GM15510 (cell line): ENCODE data around the gene EXTL1.
A peak's percentile ranks its signal among the peaks of the same experiment; 100 is the strongest.

Source experiments
- POLR2A ChIP-seq: IDR thresholded peaks from 3 replicates; pipeline ENCODE4 v1.6.1; 2011; ENCODE audit warnings: borderline replicate concordance; ENCODE audit not compliant: insufficient read length; ENCODE audit errors: extremely low read depth

The EXTL1 gene

GRCh38 chr1:26027716-26028489, 6.3 kb downstream of the EXTL1 start:
- TF ChIP-seq POLR2A, result no peak

GRCh38 chr1:26028490-26028980, 7.0 kb downstream of the EXTL1 start:
- TF ChIP-seq POLR2A, result no peak

GRCh38 chr1:26029054-26029863, 7.7 kb downstream of the EXTL1 start:
- no peak for TF ChIP-seq POLR2A

DNA sequence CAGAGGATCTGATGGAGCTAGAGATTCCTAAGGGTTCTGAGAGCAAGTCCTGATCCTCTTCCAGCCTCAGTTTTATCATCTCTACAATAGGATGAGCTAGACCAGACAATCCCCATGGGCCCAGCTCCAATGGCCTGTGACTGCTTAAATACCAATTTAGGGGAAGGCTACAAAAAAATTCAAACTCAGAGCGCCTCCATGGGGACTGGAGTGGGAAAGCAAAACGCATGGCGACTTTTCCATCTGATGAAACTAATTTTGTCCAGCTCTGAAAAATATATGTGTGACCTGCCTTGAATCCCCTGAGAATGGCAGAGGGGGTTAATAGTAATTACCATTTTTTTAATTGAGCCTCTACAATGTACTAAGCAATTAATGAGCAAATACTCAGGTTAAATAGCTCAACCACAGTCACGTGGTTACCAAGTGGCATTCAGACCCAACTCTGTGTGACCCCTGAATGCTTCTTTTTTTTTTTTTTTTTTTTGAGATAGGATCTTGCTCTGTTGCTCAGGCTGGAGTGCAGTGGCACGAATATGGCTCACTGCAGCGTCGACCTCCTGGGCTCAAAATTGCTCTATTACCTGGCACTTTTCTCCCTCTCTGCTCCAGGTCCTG, 8.4 kb downstream of the EXTL1 start:
- no peak for TF ChIP-seq POLR2A

GRCh38 chr1:26031196-26031595, 9.6 kb downstream of the EXTL1 start:
- TF ChIP-seq POLR2A, result no peak

GRCh38 chr1:26031611-26032220, 10.1 kb downstream of the EXTL1 start:
- no peak for TF ChIP-seq POLR2A

DNA sequence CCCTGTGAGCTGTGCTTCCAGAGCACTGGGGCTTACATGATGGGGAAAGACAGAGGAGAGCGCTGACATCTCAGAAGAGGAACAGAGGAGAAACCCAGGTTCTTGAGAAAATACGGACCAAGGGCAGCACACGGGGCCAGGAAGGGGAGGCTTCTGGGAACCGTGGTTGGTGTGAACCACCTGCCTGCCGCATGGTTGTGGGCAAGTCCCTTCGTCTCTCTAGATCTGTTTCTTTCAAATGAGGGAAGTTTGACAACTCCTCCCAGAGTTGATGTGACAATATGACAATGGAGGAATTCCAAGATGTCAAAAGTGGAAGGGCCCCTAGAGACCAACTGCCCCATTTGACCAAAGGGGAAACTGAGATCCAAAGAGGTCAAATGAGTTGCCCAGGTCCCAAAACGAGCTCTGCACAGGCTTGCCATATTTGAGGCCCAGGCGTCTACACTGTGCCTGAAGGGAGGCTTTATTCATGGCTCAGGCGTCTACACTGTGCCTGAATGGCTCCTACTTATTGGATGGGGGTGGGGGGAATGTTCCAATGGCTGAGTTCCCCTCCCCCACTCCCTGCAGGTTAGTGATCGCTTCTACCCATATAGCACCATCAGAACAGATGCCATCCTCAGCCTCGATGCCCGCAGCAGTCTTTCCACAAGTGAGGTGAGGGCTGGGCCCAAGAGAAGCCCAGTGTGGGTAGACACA, 11.2 kb downstream of the EXTL1 start:
- no peak for TF ChIP-seq POLR2A

DNA sequence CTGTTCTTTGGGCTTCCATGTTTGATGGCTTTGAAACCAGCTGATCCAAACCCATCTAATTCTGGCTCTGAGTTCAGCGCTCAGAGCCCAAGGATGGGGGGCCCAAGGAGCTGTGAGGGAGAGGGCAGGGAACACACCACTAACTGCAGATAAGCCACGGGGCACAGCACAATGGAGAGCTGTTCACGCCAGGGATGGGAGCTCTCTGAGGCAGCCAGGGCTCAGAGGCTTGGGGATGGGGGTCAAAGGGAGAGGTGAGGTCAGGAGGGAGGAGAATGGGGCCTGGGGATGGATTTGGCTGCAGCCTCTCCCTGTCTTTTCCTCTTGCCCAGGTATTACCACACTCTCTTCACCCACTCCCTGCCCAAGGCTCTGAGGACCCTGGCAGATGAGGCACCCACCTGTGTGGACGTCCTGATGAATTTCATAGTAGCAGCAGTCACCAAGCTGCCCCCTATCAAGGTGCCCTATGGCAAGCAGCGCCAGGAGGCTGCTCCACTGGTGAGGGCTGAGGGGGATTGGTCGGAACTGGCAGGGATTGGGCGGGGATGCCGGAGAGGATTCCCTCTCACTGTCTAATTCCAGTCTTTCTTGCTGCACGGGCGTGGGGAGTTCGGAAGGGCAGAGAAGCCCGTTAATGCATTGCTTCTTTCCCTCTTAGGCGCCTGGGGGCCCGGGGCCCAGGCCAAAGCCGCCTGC, 13.1 kb downstream of the EXTL1 start:
- no peak for TF ChIP-seq POLR2A

- peak; percentile 47 for TF ChIP-seq POLR2A
Measured at GRCh38 chr1:26035203-26035958, 13.8 kb downstream of the EXTL1 start.

GRCh38 chr1:26035959-26036755, 14.6 kb downstream of the EXTL1 start:
- no peak for TF ChIP-seq POLR2A

GRCh38 chr1:26036756-26037281, 15.2 kb downstream of the EXTL1 start:
- no peak for TF ChIP-seq POLR2A

DNA sequence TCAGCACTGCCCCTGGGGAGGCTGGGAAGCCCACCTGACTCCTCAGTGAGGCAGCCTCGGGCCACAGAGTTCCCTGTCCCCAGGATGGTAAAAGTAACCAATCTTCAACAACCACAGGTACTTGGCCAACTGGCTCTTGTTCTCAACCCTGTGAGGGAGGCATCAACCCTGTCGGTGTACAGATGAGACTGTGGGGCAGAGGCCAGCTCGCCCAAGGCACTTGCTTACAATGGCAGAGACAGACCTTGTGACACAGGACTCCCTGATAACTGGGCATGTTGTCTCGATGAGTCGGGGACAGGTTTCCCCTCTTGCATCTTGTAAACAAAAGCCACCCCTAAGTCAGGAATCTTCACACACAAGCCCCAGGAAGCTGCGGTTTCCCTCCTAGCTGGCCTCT, 16.3 kb downstream of the EXTL1 start:
- no peak for TF ChIP-seq POLR2A

DNA sequence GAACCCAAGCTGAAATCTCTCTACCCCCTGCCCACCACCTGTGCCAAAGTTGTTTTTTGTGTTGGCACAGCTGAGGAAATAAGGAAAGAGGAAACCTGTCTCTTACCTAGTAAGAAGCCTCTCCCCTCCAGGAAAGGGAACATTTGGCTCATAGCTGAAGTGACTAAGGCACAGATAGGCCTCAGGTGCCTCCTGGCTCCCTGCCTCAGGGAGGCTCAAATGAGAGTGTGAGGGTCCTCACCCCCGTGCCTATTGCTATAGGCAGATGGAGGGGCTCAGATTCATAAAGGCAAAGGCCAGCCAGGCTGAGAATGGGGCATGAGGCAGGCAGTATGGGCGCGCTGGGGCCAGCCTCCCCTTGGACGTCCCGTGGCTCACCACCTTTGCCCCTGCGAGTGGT, 16.9 kb downstream of the EXTL1 start:
- no peak for TF ChIP-seq POLR2A

GRCh38 chr1:26038904-26039303, 17.3 kb downstream of the EXTL1 start:
- no peak for TF ChIP-seq POLR2A
